Central memory CD8-positive, alpha-beta T cell (primary cell): Measurements from ENCODE around the gene KIAA2012.
"Not testable (repeated sequence)": the region's sequence is repeated elsewhere in the genome, so short reads cannot be mapped to it uniquely, and the experiment has no call there.

Experiments used
- ATAC-seq: fragments of 150-1000 bp; cut with Tn5 transposase; replicated peaks from 2 replicates; pipeline ENCODE4 v1.10.0; 2022; ENCODE audit warnings: mild to moderate bottlenecking, moderate FRiP score, moderate number of reproducible peaks; ENCODE audit not compliant: poor library complexity, severe bottlenecking; ENCODE audit errors: extremely low read depth
- DNase-seq, 2 donors: peaks; one replicate each; pipeline ENCODE4 v3.0.0; 2021; ENCODE audit warnings: low spot score in 2 of 2
- H3K27ac Mint-ChIP-seq: one replicate; pipeline ENCODE4 v1.8.0; 2022; ENCODE audit warnings: low read depth, mild to moderate bottlenecking, moderate library complexity, mixed read lengths
- H3K27me3 Mint-ChIP-seq: one replicate; pipeline ENCODE4 v1.8.0; 2022; ENCODE audit warnings: mixed read lengths
- H3K36me3 Mint-ChIP-seq: one replicate; pipeline ENCODE4 v1.8.0; 2022; ENCODE audit warnings: mild to moderate bottlenecking, moderate library complexity, mixed read lengths; ENCODE audit not compliant: insufficient read depth
- H3K4me1 Mint-ChIP-seq: one replicate; pipeline ENCODE4 v1.8.0; 2022; ENCODE audit warnings: mixed read lengths
- H3K4me3 Mint-ChIP-seq: one replicate; pipeline ENCODE4 v1.8.0; 2022; ENCODE audit warnings: mild to moderate bottlenecking, moderate library complexity, mixed read lengths
- H3K9me3 Mint-ChIP-seq: one replicate; pipeline ENCODE4 v1.8.0; 2022; ENCODE audit warnings: mixed read lengths

The KIAA2012 gene

DNA sequence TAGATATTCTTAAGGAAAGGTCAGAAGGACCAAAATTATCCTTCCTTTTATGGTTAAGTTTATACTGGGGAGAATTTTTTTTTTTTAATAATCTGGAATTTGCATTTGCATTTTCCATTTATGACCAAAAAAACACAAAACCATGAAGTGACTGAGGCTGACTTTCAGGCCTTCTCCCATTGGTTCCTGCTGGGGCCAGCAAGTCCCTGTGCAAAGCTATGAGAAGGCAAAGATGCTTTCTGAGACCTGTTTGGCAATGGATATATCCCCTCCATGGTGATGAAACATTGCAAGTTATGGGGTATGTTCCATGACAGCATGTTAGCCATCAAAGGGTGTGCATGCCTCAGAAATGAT lies 60.8 kb downstream of the KIAA2012 start:
- no peaks in the 10 kb centered on the region for H3K36me3 Mint-ChIP-seq
- H3K4me3 Mint-ChIP-seq, result no peak overlapping the region
- H3K27me3 Mint-ChIP-seq, result no peaks in the 10 kb centered on the region
- ATAC-seq (no peak), DNase-seq (no peak)
- H3K27ac Mint-ChIP-seq, result no peak overlapping the region
- H3K9me3 Mint-ChIP-seq, result no peaks in the 10 kb centered on the region
- H3K4me1 Mint-ChIP-seq, result no peaks in the 10 kb centered on the region

DNA sequence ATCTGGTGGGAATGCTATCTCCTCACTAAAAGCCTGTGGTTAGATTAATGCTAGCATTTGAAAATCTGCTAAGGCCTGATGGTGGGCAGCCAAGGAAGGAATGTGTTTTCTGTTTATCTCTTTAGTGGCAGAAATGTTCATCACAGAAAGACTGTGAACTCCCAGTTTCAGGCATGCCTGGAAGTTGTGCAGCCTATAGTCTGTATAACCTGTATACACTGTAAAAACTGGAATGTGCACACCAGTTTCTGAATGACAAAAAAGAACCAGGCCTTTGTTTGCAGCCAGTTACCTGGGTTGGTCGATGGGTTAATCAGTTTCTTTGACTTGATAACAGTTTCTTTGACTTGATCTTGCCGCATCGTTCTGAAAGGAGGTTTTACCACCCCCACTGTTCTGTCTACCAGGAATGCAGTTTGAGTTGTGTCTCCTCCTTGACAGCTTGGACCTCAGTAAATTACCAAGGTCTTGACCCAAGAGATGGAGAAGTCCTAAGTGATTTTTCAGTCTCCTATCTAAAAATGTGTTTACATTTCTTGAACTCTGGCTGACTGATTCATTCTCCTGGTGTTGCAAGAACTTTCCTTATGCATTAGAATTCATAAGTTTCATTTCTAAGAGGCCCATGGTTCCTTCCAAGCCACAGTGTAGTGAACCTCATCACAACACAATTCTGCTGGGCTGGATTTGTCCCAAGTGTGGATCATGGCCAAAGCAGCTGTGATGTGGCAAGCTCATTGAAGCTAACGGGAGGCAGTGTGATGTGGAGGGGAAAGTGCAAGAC lies 62.2 kb downstream of the KIAA2012 start:
- H3K4me1 Mint-ChIP-seq, result no peaks in the 10 kb centered on the region
- DNase-seq, result no peak
- no peak for ATAC-seq
- no peaks in the 10 kb centered on the region for H3K27me3 Mint-ChIP-seq
- no peak overlapping the region for H3K4me3 Mint-ChIP-seq
- no peaks in the 10 kb centered on the region for H3K36me3 Mint-ChIP-seq
- no peaks in the 10 kb centered on the region for H3K9me3 Mint-ChIP-seq
- H3K27ac Mint-ChIP-seq, result no peak overlapping the region

DNA sequence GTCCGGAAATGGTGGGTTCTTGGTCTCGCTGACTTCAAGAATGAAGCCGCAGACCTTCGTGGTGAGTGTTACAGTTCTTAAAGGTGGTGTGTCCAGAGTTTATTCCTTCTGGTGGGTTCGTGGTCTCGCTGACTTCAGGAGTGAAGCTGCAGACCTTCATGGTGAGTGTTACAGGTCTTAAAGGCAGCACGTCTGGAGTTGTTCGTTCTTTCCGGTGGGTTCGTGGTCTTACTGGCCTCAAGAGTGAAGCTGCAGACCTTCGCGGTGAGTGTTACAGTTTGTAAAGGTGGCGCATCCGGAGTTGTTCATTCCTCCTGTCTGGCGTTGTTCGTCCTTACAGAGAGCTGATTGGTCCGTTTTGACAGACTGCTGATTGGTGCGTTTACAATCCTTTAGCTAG lies 63.0 kb downstream of the KIAA2012 start:
- not testable (repeated sequence) for H3K27me3 Mint-ChIP-seq, H3K4me3 Mint-ChIP-seq, H3K9me3 Mint-ChIP-seq, ATAC-seq, DNase-seq, H3K4me1 Mint-ChIP-seq, H3K36me3 Mint-ChIP-seq, H3K27ac Mint-ChIP-seq

DNA sequence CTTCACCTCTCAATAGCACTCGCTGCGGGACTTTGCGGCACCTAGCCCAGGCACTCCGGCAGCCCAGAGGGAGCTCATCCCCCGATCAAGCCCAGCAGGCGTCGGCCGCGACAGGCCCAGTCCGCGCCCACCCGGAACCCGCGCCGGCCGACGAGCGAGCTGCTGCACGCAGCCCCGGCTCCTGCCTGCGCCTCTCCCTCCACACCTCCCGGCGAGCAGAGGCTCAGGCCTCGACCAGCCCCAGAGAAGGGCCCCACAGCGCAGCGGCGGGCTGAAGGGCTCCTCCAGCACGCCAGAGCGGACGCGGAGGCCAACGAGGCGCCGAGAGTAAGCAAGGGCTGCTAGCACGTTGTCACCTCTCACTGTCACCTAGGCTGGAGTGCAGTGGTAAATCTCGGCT lies 63.5 kb downstream of the KIAA2012 start:
- no peak overlapping the region for H3K4me3 Mint-ChIP-seq
- no peak overlapping the region for H3K27ac Mint-ChIP-seq
- H3K27me3 Mint-ChIP-seq, result no peaks in the 10 kb centered on the region
- H3K9me3 Mint-ChIP-seq, result no peaks in the 10 kb centered on the region
- H3K4me1 Mint-ChIP-seq, result no peaks in the 10 kb centered on the region
- DNase-seq (no peak), ATAC-seq (no peak)
- no peaks in the 10 kb centered on the region for H3K36me3 Mint-ChIP-seq

DNA sequence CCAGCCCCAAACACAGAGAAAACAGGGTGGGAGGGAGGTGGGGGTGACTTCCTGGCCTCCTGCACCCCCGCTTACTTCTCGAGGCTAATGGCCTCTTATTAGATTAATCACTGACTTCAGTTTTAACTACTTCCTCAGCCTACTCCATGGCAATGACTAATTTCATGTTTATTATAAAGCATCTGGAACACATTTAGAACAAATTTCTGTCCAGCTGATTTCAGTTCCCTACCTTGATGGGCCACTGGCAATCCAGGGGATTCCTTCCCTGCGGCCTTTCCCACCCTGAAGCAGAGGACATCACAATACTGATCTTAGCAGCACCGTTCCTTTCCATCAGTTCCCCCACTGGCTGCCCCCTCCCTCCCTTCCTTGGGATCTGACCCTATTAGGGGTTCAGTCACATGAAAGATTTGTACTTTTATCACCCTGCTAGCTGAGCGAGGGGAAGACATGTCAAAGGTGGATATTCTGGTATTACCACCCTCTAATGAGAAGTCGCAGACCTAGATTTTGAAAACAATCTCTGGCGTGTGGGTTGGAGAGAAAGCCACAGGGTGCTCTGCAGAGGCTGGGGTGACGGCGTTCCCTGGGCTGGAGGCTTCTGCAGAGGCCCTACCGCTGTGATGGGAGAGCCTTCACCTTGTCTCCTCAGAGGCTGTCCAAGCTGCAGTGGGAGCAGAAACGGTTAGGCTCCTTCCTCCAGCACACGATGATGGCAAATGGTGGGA lies 67.6 kb downstream of the KIAA2012 start:
- Mint-ChIP-seq H3K36me3 (no peaks in the 10 kb centered on the region), H3K27me3 (peaks cover 24% of the 10 kb centered on the region), H3K27ac (no peak overlapping the region), H3K4me3 (no peak overlapping the region), H3K9me3 (no peaks in the 10 kb centered on the region), H3K4me1 (no peaks in the 10 kb centered on the region)
- ATAC-seq, result no peak
- DNase-seq, result no peak

DNA sequence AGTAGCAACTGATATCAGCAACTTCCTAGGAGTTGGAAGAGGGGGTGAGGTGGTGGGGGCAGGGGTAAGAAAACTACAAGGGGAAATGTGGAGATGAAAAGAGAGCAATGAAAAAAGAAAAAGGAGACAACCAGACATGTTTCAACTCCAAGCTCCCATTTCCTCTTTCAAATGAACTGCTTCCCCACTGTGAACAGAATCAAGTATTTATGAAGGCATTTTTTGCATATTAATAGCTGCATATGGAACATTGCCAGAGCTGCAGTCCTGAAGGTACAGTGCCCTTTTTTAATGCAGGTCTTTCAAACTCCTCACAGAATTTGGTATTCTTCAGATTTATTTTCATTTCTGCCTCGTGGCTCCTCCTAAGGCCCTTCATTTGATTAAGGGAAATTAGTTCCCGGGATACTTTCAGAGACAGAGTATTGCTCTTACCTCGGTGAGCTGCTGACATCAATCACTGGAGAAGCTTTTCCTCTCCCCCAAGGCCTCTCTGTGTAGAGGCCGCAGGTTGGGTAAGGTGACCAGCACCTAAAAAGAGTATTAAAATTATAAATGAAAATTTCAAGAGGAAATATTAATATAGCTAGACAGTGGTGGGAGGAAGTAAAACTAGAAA lies 68.4 kb downstream of the KIAA2012 start:
- DNase-seq (no peak), ATAC-seq (no peak)
- Mint-ChIP-seq H3K4me3 (no peak overlapping the region), H3K36me3 (no peaks in the 10 kb centered on the region), H3K27ac (no peak overlapping the region), H3K4me1 (no peaks in the 10 kb centered on the region), H3K27me3 (peaks cover 24% of the 10 kb centered on the region), H3K9me3 (no peaks in the 10 kb centered on the region)

DNA sequence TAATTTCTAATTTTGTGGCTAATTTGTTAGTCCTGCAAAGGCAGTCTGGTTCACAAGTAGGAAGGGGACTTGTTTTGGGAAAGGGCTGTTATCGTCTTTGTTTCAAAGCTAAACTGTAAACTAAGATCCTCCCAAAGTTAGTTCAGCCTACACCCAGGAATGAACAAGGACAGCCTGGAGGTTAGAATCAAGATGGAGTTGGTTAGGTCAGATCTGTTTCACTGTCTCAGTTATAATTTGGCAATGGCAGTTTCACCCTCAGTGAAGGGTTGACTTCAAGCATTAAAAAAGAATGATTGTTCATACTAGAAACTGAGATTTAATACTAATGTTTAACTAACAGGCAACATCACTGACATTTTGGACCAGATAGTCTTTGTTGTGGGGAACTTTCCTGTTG lies 69.5 kb downstream of the KIAA2012 start:
- Mint-ChIP-seq H3K9me3 (no peaks in the 10 kb centered on the region), H3K27me3 (peaks cover 32% of the 10 kb centered on the region), H3K27ac (no peak overlapping the region), H3K4me3 (no peak overlapping the region), H3K4me1 (no peaks in the 10 kb centered on the region), H3K36me3 (no peaks in the 10 kb centered on the region)
- no peak for ATAC-seq
- no peak for DNase-seq

DNA sequence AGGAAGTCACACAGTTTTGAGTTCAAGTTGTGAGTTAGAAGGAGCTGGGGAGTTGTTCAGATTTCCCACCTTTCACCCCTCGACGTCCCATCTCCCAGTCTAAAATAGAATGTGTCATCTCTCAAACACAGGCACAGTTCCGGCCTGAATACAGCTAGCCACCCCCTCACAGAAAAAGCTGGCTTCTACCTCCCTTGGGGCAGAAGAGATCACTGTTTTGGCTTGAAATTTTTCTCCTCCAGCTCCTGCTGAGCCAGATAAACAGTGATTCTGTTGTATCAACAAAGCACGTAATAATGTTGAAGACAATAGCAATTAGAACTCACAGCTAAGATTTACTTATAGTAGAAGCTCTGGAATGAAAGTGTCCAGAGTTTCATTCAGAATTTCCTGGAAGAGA lies 74.7 kb downstream of the KIAA2012 start:
- Mint-ChIP-seq H3K4me1 (no peaks in the 10 kb centered on the region), H3K4me3 (no peak overlapping the region), H3K36me3 (no peaks in the 10 kb centered on the region), H3K27me3 (peaks cover 70% of the 10 kb centered on the region), H3K27ac (no peak overlapping the region), H3K9me3 (no peaks in the 10 kb centered on the region)
- ATAC-seq (no peak), DNase-seq (no peak)

DNA sequence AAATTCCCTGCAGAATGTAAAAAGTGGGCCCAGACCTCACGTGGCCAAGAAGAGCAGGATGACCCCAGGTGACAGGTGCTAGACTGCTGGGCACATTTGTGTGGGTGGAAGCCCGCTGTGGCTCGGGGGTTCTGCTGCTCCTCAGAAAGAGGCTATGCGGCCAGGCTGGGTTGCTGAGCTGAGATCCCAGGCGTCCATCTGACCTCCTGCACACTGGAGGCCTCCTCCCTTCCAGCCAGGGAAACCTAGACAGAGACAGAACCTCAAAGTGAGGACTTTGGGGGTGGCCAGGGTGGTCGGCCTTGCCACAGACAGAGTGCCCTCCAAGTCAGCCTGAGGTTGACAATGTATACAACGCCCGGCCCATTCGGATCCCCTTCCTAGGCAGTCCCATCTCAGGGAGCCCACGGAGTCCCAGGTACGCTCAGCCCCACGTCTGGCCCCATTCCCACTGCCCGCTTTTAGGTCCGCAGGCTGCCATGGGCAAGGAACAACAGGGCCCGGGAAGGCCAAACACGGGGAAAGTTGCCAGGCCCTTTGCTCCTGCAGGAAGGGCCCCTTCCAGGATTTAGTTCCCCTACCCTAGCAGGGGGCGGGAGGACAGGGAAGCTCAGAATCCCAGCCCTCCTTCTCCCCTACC lies 75.6 kb downstream of the KIAA2012 start:
- no peak for DNase-seq
- no peaks in the 10 kb centered on the region for H3K36me3 Mint-ChIP-seq
- no peaks in the 10 kb centered on the region for H3K9me3 Mint-ChIP-seq
- H3K4me3 Mint-ChIP-seq, result no peak overlapping the region
- no peak for ATAC-seq
- no peak overlapping the region for H3K27ac Mint-ChIP-seq
- peaks cover 65% of the 10 kb centered on the region for H3K27me3 Mint-ChIP-seq
- no peaks in the 10 kb centered on the region for H3K4me1 Mint-ChIP-seq

DNA sequence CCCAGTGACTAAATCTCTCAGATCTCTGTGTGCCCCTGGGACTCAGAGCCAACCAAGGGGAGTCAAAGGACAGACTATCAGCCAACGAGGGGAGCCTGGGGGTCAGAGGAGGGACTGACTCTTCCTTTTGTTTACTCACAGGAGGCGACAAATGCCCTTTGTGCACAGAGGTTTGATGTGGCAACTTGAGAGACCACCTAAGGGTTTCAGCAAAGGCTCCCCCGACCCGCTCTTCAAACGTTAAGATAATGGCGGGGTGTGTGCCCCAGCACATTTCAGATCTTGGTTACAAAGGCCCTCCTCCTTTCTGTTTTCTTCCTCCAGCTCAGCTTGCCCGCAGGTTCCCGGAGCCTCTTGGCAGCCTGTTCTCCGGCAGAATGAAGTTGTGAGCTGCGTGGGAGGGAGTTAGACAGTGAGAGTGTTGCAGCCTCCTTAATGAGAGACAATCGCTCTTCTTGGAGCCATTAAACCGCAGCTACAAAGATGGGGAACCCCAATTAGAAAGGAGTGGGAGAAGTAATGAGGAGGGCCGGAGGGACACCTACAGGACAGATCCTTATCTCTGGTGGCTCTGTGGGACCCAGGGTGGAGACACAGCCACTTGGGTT lies 76.2 kb downstream of the KIAA2012 start:
- no peaks in the 10 kb centered on the region for H3K4me1 Mint-ChIP-seq
- ATAC-seq (no peak), DNase-seq (no peak)
- H3K4me3 Mint-ChIP-seq, result no peak overlapping the region
- no peaks in the 10 kb centered on the region for H3K9me3 Mint-ChIP-seq
- no peak overlapping the region for H3K27ac Mint-ChIP-seq
- H3K27me3 Mint-ChIP-seq, result peaks cover 64% of the 10 kb centered on the region
- no peaks in the 10 kb centered on the region for H3K36me3 Mint-ChIP-seq

DNA sequence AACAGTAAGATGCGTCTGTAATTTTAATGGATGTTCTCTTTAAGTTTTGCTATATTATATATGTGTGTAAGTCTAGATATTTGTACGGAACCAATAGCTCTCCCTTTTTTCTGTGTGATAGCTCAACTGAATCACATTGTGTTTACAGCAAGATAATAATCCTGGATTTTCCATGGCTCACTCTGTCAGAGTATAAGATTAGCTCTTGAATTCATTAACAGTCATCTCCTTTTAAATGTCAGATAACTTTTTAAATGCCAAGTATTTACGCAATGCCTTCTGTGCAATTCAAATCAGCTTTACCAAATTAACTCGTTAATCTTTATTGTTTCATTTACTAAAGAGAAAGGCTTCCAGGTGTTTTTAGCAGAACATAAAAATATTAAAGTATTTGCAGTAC lies 76.9 kb downstream of the KIAA2012 start:
- no peak overlapping the region for H3K4me3 Mint-ChIP-seq
- H3K27ac Mint-ChIP-seq, result no peak overlapping the region
- H3K4me1 Mint-ChIP-seq, result no peaks in the 10 kb centered on the region
- H3K36me3 Mint-ChIP-seq, result no peaks in the 10 kb centered on the region
- H3K27me3 Mint-ChIP-seq, result peaks cover 64% of the 10 kb centered on the region
- DNase-seq, result no peak
- H3K9me3 Mint-ChIP-seq, result no peaks in the 10 kb centered on the region
- ATAC-seq, result no peak

DNA sequence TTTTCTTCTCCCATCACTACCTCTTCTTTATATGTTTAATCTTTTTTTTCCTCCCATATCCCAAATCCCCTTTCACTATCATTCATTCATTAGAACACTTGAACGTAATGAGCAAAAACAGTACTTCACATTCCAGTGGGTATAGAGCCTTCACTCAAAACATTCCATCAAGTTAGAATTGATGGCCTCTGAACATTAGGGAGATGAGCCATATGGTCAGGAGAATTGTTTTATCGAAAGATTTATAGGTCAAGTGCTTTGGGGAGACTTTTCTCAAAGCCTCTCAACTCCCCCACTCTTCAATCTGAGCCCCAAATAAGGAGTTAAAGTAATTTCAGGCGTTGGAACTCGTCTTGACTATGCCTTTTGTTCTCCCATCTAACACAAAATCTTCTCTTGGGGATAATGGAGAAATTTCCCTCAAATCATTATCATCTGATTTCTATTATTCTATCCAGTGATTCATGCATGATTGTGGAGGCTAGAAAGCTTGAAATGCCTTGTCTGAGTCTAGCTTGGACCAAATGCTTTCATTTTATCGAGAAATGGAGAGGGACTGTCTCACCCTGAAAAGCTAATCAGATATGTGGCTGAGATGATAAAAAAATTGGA lies 79.2 kb downstream of the KIAA2012 start:
- Mint-ChIP-seq H3K27me3 (peaks cover 63% of the 10 kb centered on the region), H3K9me3 (no peaks in the 10 kb centered on the region), H3K4me1 (no peaks in the 10 kb centered on the region), H3K27ac (no peak overlapping the region), H3K36me3 (no peaks in the 10 kb centered on the region), H3K4me3 (no peak overlapping the region)
- DNase-seq (no peak), ATAC-seq (no peak)
